NCI-H1105 treated with DMSO at 0.1 percent for 48 hours (cell line): ENCODE results near the gene ZNF221.
A peak's percentile ranks its signal among the peaks of the same experiment; 100 is the strongest.

Experiments
- DNase-seq: peaks from one replicate; lab custom pipeline; 2025; lab: John Stamatoyannopoulos, UW

The ZNF221 gene

GRCh38 chr19:43957891-43958290 is 6.9 kb downstream of the ZNF221 start:
- DNase-seq = no peak

GRCh38 chr19:43960411-43960810 is 9.4 kb downstream of the ZNF221 start:
- no peak for DNase-seq

GRCh38 chr19:43966079-43966694 is 15.2 kb downstream of the ZNF221 start:
- DNase-seq = no peak

GRCh38 chr19:43976732-43977131 is 25.7 kb downstream of the ZNF221 start:
- no peak for DNase-seq

- no peak for DNase-seq
Observed at GRCh38 chr19:43983544-43983911, 32.5 kb downstream of the ZNF221 start.

- no peak for DNase-seq
Observed at GRCh38 chr19:43983912-43984686, 33.1 kb downstream of the ZNF221 start, which contains the start of gene ZNF155. TSS of gene ZNF155 (plus strand) at chr19:43984188. CDS start at chr19:43988544, 4,356 bp downstream.

GRCh38 chr19:43984687-43985000 is 33.6 kb downstream of the ZNF221 start:
- DNase-seq = no peak

GRCh38 chr19:43997631-43998290 is 46.7 kb downstream of the ZNF221 start:
- DNase-seq = no peak

GRCh38 chr19:44002212-44002565 is 51.2 kb downstream of the ZNF221 start:
- DNase-seq = no peak

- peak; percentile 95 for DNase-seq
Observed at GRCh38 chr19:44002566-44003460, 51.8 kb downstream of the ZNF221 start, which contains the start of gene ZNF230. TSS of gene ZNF230 (plus strand) at chr19:44002957. CDS start at chr19:44007079, 4,122 bp downstream.

GRCh38 chr19:44003461-44004009 is 52.5 kb downstream of the ZNF221 start:
- peak; percentile 9 for DNase-seq

GRCh38 chr19:44005973-44006372 is 54.9 kb downstream of the ZNF221 start:
- no peak for DNase-seq

- DNase-seq = no peak
Observed at GRCh38 chr19:44007473-44007872, 56.4 kb downstream of the ZNF221 start.

- DNase-seq = no peak
Observed at GRCh38 chr19:44010468-44010867, 59.4 kb downstream of the ZNF221 start.
